ENCODE measurements around the gene RPN1.

DNA sequence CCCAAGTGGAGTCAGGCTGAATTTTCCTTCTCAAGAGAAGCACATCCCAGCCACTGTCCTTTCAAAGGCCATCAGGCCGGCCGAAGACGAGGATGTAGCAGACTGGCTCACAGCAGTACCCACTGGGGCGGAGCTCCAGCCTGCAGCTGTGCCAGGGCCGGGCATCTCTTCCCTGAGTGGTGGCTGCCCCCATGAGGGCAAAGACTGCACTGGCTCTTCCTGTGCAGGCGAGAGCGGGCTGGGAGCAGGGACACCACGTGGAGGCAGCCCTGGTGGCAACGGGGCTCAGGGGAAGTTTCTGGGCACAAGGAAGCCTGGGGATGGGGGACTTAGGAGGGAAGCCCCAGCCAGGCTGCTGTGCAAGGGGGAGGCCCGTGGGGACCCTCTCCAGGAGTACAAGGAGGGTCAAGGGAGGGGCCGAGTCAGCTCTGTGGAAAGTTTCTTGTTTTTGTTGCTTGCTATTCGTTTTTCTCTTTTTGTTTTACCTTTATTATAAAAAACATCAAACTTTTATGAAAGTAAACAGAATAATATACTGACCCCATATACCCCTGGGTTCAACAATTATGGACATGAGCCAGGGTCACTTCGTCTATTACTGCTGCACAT, 66.1 kb downstream of the RPN1 start:
- no peak for TF ChIP-seq EZH2 (IDR thresholded peaks at IDR 0.05; ENCODE audit: borderline replicate concordance)
- TF ChIP-seq, protein P1, sequence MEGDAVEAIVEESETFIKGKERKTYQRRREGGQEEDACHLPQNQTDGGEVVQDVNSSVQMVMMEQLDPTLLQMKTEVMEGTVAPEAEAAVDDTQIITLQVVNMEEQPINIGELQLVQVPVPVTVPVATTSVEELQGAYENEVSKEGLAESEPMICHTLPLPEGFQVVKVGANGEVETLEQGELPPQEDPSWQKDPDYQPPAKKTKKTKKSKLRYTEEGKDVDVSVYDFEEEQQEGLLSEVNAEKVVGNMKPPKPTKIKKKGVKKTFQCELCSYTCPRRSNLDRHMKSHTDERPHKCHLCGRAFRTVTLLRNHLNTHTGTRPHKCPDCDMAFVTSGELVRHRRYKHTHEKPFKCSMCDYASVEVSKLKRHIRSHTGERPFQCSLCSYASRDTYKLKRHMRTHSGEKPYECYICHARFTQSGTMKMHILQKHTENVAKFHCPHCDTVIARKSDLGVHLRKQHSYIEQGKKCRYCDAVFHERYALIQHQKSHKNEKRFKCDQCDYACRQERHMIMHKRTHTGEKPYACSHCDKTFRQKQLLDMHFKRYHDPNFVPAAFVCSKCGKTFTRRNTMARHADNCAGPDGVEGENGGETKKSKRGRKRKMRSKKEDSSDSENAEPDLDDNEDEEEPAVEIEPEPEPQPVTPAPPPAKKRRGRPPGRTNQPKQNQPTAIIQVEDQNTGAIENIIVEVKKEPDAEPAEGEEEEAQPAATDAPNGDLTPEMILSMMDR (IDR thresholded peaks at IDR 0.05; ENCODE audit: poor library complexity) = peak; percentile 57
- no peak for TF ChIP-seq EZH2phosphoT487 (IDR thresholded peaks at IDR 0.05; ENCODE audit: low read depth, severe bottlenecking, unreplicated experiment)
